Neuronal stem cell (in vitro differentiated cells): ENCODE data around the gene LRRTM4.

Experiments used
- DNase-seq: peaks from one replicate; pipeline ENCODE4 v3.0.0-alpha.2; 2013; ENCODE audit warnings: low spot score
- H2AFZ ChIP-seq: one replicate; pipeline ENCODE4 v1.6.1; 2013; ENCODE audit warnings: mild to moderate bottlenecking, low read length, inconsistent platforms
- H2AK5ac ChIP-seq: 2 replicates; pipeline ENCODE4 v1.6.1; 2013; ENCODE audit warnings: low read depth, mild to moderate bottlenecking, inconsistent platforms, low read length, moderate library complexity, mixed read lengths
- H2BK120ac ChIP-seq: 2 replicates; pipeline ENCODE4 v1.6.1; 2013; ENCODE audit warnings: low read depth, mild to moderate bottlenecking, inconsistent platforms, low read length, moderate library complexity, mixed read lengths
- H2BK12ac ChIP-seq: one replicate; pipeline ENCODE4 v1.6.1; 2013; ENCODE audit warnings: low read length, inconsistent platforms
- H2BK15ac ChIP-seq: 2 replicates; pipeline ENCODE4 v1.6.1; 2013; ENCODE audit warnings: mild to moderate bottlenecking, low read length, inconsistent platforms, mixed read lengths
- H2BK5ac ChIP-seq: one replicate; pipeline ENCODE4 v1.6.1; 2013; ENCODE audit warnings: inconsistent platforms, mild to moderate bottlenecking, low read length, moderate library complexity
- H3K14ac ChIP-seq: one replicate; pipeline ENCODE4 v1.6.1; 2013; ENCODE audit warnings: low read length, inconsistent platforms
- H3K18ac ChIP-seq: 2 replicates; pipeline ENCODE4 v1.6.1; 2013; ENCODE audit warnings: low read length, inconsistent platforms
- H3K23ac ChIP-seq: 2 replicates; pipeline ENCODE4 v1.6.1; 2013; ENCODE audit warnings: low read depth, mild to moderate bottlenecking, mixed read lengths, low read length, inconsistent platforms; ENCODE audit not compliant: poor library complexity
- H3K27ac ChIP-seq: replicated peaks from 3 replicates; pipeline ENCODE4 v1.5.1; 2013; ENCODE audit warnings: low read length, inconsistent platforms
- H3K27me3 ChIP-seq, 3 experiments: 2 replicates each; pipeline ENCODE4 v1.6.1; 2013; ENCODE audit warnings: low read length in 3 of 3, mild to moderate bottlenecking in 2 of 3, inconsistent platforms in 1 of 3, low read depth in 1 of 3, mixed read lengths in 1 of 3, moderate library complexity in 1 of 3; ENCODE audit not compliant: control insufficient read depth in 3 of 3, insufficient read depth in 3 of 3
- H3K36me3 ChIP-seq, 2 donors: replicated peaks in 1 of 2; 2 replicates each; pipeline ENCODE4 v1.6.1; 2013; ENCODE audit warnings: low read length in 2 of 2; ENCODE audit not compliant: control insufficient read depth in 2 of 2, insufficient read depth in 2 of 2
- H3K4ac ChIP-seq: 2 replicates; pipeline ENCODE4 v1.6.1; 2013; ENCODE audit warnings: inconsistent platforms, mild to moderate bottlenecking, low read length, moderate library complexity
- H3K4me1 ChIP-seq, 2 donors: 1 replicate in 1 of 2; 2 replicates in 1 of 2; pipeline ENCODE4 v1.6.1; 2013; ENCODE audit warnings: low read length in 2 of 2, low read depth in 1 of 2; ENCODE audit not compliant: control insufficient read depth in 2 of 2, insufficient read depth in 1 of 2
- H3K4me2 ChIP-seq: one replicate; pipeline ENCODE4 v1.6.1; 2013; ENCODE audit warnings: mild to moderate bottlenecking, low read length, inconsistent platforms; ENCODE audit not compliant: insufficient read depth, poor library complexity, severe bottlenecking
- H3K4me3 ChIP-seq, 2 donors: 2 replicates each; pipeline ENCODE4 v1.5.1; 2013; ENCODE audit warnings: low read length in 2 of 2, mild to moderate bottlenecking in 2 of 2, inconsistent platforms in 1 of 2, moderate library complexity in 1 of 2
- H3K79me1 ChIP-seq: one replicate; pipeline ENCODE4 v1.6.1; 2013; ENCODE audit warnings: low read depth, mild to moderate bottlenecking, inconsistent platforms, low read length, moderate library complexity
- H3K9ac ChIP-seq: one replicate; pipeline ENCODE4 v1.6.1; 2013; ENCODE audit warnings: mild to moderate bottlenecking, low read depth, low read length, inconsistent platforms; ENCODE audit not compliant: poor library complexity
- H3K9me3 ChIP-seq, 2 donors: replicated peaks in 1 of 2; 2 replicates each; pipeline versions ENCODE3 to v1.6.1; 2013; ENCODE audit warnings: low read length in 2 of 2, mild to moderate bottlenecking in 2 of 2, inconsistent platforms in 1 of 2, low read depth in 1 of 2, mixed read lengths in 1 of 2, moderate library complexity in 1 of 2; ENCODE audit not compliant: control insufficient read depth in 2 of 2, insufficient read depth in 1 of 2
- H4K8ac ChIP-seq: one replicate; pipeline ENCODE4 v1.6.1; 2013; ENCODE audit warnings: low read depth, mild to moderate bottlenecking, inconsistent platforms, low read length, moderate library complexity
- H4K91ac ChIP-seq: one replicate; pipeline ENCODE4 v1.6.1; 2013; ENCODE audit warnings: low read length, low read depth, mild to moderate bottlenecking, inconsistent platforms; ENCODE audit not compliant: poor library complexity
- WGBS, 2 donors: extraction: QIAGEN DNeasy Blood & Tissue Kit; methylation state at CpG; one replicate each; pipeline ENCODE4 v1.1.7; 2013; ENCODE audit warnings: missing lambda C conversion rate in 2 of 2, mixed read lengths in 1 of 2; ENCODE audit not compliant: insufficient read length in 2 of 2, insufficient replicate concordance in 1 of 2; ENCODE audit errors: extremely low coverage in 2 of 2; 5-methylcytosine and 5-hydroxymethylcytosine counted together

LRRTM4 gene

DNA sequence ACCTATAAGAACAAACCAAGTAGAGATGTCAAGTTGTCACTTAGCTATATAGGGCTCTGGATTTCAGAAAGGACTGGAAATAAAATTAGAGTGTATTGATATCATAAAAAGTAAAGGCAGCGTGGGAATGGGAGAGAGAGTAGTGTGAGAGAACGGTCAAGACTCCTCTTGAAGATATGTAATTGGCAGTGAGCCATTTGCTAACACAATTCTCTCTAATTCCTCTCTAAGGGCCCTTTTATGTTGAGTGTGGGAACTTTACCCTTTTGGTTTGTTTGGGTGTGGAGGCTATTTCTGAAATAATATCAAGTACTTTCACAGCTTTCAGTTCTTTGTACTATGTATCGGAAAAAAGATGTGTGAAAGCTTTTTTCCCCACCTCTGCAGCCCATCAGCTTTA is 196.8 kb downstream of the LRRTM4 start:
- Histone ChIP-seq H3K36me3 (no peaks in the 10 kb centered on the region), H2BK120ac (no peak overlapping the region), H3K79me1 (no peaks in the 10 kb centered on the region), H3K9ac (no peak overlapping the region), H2BK12ac (no peak overlapping the region), H3K9me3 (no peaks in the 10 kb centered on the region), H3K4ac (no peak overlapping the region), H3K14ac (no peak overlapping the region), H3K27me3 (no peaks in the 10 kb centered on the region), H2BK5ac (no peak overlapping the region), H3K4me1 (no peaks in the 10 kb centered on the region), H4K8ac (no peak overlapping the region), H3K23ac (no peak overlapping the region), H3K4me3 (no peak overlapping the region), H3K27ac (no peak overlapping the region), H2AFZ (no peak overlapping the region), H3K4me2 (no peak overlapping the region), H2AK5ac (no peak overlapping the region), H4K91ac (no peak overlapping the region), H3K18ac (no peak overlapping the region), H2BK15ac (no peak overlapping the region)
- no CpG with 5 or more reads among the region's 3 CpGs for WGBS, 2 donors
- DNase-seq, result no peak

DNA sequence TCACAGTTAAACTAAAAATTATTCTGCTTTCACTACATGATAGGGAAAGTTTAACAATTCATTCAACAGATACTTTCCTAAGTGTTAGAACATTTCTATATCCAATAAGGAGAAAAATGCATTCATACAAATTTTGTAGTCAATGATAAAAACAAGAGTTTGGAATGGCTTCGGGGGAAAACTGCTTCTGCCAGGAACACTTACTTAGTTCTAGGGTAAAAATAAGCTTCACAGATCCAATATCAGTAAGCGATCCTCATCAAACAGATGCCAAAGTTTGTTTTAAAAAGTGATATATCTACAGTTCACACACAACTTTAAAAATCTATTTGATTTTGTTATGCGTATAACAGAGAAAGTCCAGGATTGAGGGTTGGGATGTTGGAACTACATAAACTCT is 199.7 kb downstream of the LRRTM4 start:
- Histone ChIP-seq H4K8ac (no peak overlapping the region), H3K9ac (no peak overlapping the region), H3K4me3 (no peak overlapping the region), H3K14ac (no peak overlapping the region), H3K4me1 (no peaks in the 10 kb centered on the region), H2BK5ac (no peak overlapping the region), H2AFZ (no peak overlapping the region), H3K9me3 (no peaks in the 10 kb centered on the region), H2AK5ac (no peak overlapping the region), H2BK120ac (no peak overlapping the region), H3K23ac (no peak overlapping the region), H3K4me2 (no peak overlapping the region), H3K79me1 (no peaks in the 10 kb centered on the region), H4K91ac (no peak overlapping the region), H3K27me3 (no peaks in the 10 kb centered on the region), H2BK12ac (no peak overlapping the region), H3K4ac (no peak overlapping the region), H3K18ac (no peak overlapping the region), H3K36me3 (no peaks in the 10 kb centered on the region), H2BK15ac (no peak overlapping the region), H3K27ac (no peak overlapping the region)
- no peak for DNase-seq
- no CpG with 5 or more reads among the region's 3 CpGs for WGBS, 2 donors

DNA sequence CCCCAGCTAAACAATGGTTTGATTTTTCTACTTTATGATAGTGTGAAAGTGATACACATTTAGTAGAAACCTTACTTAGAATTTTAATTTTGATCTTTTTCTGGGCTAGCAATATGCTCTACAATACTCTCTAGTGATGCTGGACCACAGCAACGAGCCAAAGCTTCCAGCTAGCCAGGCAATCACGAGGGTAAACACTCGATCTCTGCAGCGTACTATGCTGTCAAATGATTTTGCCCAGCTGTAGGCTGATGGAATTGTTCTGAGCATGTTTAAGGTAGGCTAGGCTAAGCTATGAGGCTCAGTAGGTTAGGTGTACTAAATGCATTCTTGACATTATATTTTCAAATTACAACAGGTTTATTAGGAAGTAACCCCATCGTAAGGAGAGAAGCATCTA is 207.5 kb downstream of the LRRTM4 start:
- no peak overlapping the region for H3K9ac ChIP-seq
- no peak overlapping the region for H2BK5ac ChIP-seq
- H3K27me3 ChIP-seq, result no peaks in the 10 kb centered on the region
- no peaks in the 10 kb centered on the region for H3K9me3 ChIP-seq
- H3K4me3 ChIP-seq, result no peak overlapping the region
- H2BK120ac ChIP-seq, result no peak overlapping the region
- H3K4ac ChIP-seq, result no peak overlapping the region
- no peak overlapping the region for H2AK5ac ChIP-seq
- no peak overlapping the region for H3K14ac ChIP-seq
- no peak overlapping the region for H3K27ac ChIP-seq
- H3K79me1 ChIP-seq, result no peaks in the 10 kb centered on the region
- no peak for DNase-seq
- H3K36me3 ChIP-seq, result peaks cover 0 to 2% of the 10 kb centered on the region in 2 donors
- no peak overlapping the region for H4K91ac ChIP-seq
- no peak overlapping the region for H2BK12ac ChIP-seq
- no peak overlapping the region for H3K18ac ChIP-seq
- no peak overlapping the region for H2BK15ac ChIP-seq
- no peak overlapping the region for H4K8ac ChIP-seq
- no peaks in the 10 kb centered on the region for H3K4me1 ChIP-seq
- no peak overlapping the region for H3K23ac ChIP-seq
- H3K4me2 ChIP-seq, result no peak overlapping the region
- H2AFZ ChIP-seq, result no peak overlapping the region
- no CpG with 5 or more reads among the region's 5 CpGs for WGBS, 2 donors

DNA sequence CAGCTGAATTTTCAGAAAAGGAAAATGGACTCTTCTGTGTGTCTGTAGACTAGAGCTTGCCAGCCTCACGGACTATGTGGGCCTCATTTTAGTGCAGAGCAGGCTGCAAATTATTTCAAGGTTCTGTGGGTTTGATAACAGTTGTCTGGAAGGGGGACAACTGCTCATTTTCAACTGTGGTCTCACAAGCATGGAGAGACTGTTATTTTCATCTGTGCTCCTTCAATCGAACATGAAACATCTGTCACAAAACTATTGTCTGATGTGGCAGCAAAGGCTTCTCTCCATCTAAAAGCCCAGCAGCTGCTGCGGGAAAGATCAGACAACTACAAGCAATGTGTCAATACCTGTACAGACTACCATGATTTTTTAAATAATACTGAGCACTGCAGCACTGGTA is 211.8 kb downstream of the LRRTM4 start:
- no peak overlapping the region for H2AFZ ChIP-seq
- no peaks in the 10 kb centered on the region for H3K27me3 ChIP-seq
- no peak overlapping the region for H3K4me2 ChIP-seq
- no peak overlapping the region for H2AK5ac ChIP-seq
- no peak overlapping the region for H4K91ac ChIP-seq
- WGBS, 2 donors, result no CpG with 5 or more reads among the region's 3 CpGs
- H3K14ac ChIP-seq, result no peak overlapping the region
- H3K9ac ChIP-seq, result no peak overlapping the region
- H2BK120ac ChIP-seq, result no peak overlapping the region
- H2BK5ac ChIP-seq, result no peak overlapping the region
- H3K18ac ChIP-seq, result no peak overlapping the region
- no peak overlapping the region for H3K4me3 ChIP-seq
- H4K8ac ChIP-seq, result no peak overlapping the region
- H3K79me1 ChIP-seq, result no peaks in the 10 kb centered on the region
- H3K9me3 ChIP-seq, result no peaks in the 10 kb centered on the region
- no peak overlapping the region for H2BK12ac ChIP-seq
- no peak overlapping the region for H3K23ac ChIP-seq
- H3K4ac ChIP-seq, result no peak overlapping the region
- H3K27ac ChIP-seq, result no peak overlapping the region
- H3K36me3 ChIP-seq, result peaks cover 0 to 2% of the 10 kb centered on the region in 2 donors
- no peak overlapping the region for H2BK15ac ChIP-seq
- H3K4me1 ChIP-seq, result no peaks in the 10 kb centered on the region
- no peak for DNase-seq
